Measurements from ENCODE around the gene ZNF672. TPM values are rescaled to one million over a fixed set of nuclear protein-coding genes. Genes with fewer than 3 reads are reported as not detected.

ZNF672 gene
- total RNA-seq, 4 donors from 2014 or later, result 16.5 to 25.6 (median 19.7) TPM

- no peak for TF ChIP-seq CTCF (IDR thresholded peaks at IDR 0.05; ENCODE audit: low read depth)
Observed at GRCh38 chr1:248894837-248895236, 56.8 kb downstream of the ZNF672 start.

GRCh38 chr1:248897412-248898337, 59.7 kb downstream of the ZNF672 start:
- TF ChIP-seq CTCF (IDR thresholded peaks at IDR 0.05; ENCODE audit: low read depth), result no peak

Small RNA genes lying within 50 kb of the gene (small RNA-seq; reads per million reads assigned to genes)
- not detected for gene MIR3124

Other genes with a start within 250 kb of the ZNF672 start
- gene OR2T10, start 240.5 kb upstream of the ZNF672 start, total RNA-seq, result not detected
- gene OR2T11, start 203.1 kb upstream of the ZNF672 start, total RNA-seq, result not detected
- not detected for gene OR2T35, start 192.9 kb upstream of the ZNF672 start, total RNA-seq
- not detected for gene OR2T27, start 182.7 kb upstream of the ZNF672 start, total RNA-seq
- gene OR14I1, start 135.5 kb upstream of the ZNF672 start, total RNA-seq, result not detected
- gene LYPD8, start 82.5 kb upstream of the ZNF672 start, total RNA-seq, result not detected
- gene SH3BP5L, start 12.3 kb upstream of the ZNF672 start, total RNA-seq, result 10 to 100 TPM in 3 of 4 donors, 1 to 10 TPM in 1; 7.2 to 18.8 (median 13.1) TPM
- gene ZNF692, start 20.9 kb downstream of the ZNF672 start, total RNA-seq, result 10 to 100 TPM; 14.8 to 21.5 (median 18.3) TPM
- gene PGBD2, start 68.0 kb downstream of the ZNF672 start, total RNA-seq, result 1 to 10 TPM; 4.6 to 6.4 (median 5.3) TPM